ENCODE measurements around the gene PTPRN2.

Gene PTPRN2

DNA sequence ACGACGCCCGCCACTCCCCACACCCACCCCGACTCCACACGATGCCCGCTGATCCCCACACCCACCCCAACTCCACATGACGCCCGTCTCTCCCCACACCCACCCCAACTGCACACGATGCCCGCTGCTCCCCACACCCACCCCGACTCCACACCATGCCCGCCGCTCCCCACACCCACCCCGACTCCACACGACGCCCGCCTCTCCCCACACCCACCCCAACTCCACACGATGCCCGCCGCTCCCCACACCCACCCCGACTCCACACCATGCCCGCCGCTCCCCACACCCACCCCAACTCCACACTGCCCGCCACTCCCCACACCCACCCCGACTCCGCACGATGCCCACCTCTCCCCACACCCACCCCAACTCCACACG, 933.8 kb downstream of the PTPRN2 start:
- Histone ChIP-seq H2AFZ (ENCODE audit: low read length) (no peak overlapping the region), H2BK15ac (ENCODE audit: low read length) (no peak overlapping the region), H3K4me2 (ENCODE audit: insufficient read depth, low read length, poor library complexity, severe bottlenecking) (no peak overlapping the region), H4K91ac (ENCODE audit: low read depth, low read length, poor library complexity) (no peak overlapping the region), H3K4me1 (ENCODE audit: control insufficient read depth in 2 of 2, insufficient read depth in 1 of 2, low read depth in 1 of 2, low read length in 2 of 2) (no peaks in the 10 kb centered on the region), H3K4me3 (ENCODE audit: low read length in 2 of 2) (no peak overlapping the region), H3K14ac (ENCODE audit: low read length) (no peak overlapping the region), H3K27ac (replicated peaks; ENCODE audit: low read length) (no peak overlapping the region), H2AK5ac (ENCODE audit: low read depth, low read length) (no peak overlapping the region), H4K8ac (ENCODE audit: low read depth, low read length) (no peak overlapping the region), H3K4ac (ENCODE audit: low read length) (no peak overlapping the region), H3K36me3 (replicated peaks in 1 of 2; ENCODE audit: control insufficient read depth in 2 of 2, insufficient read depth in 2 of 2, low read length in 2 of 2) (peaks cover 63 to 97% of the 10 kb centered on the region in 2 donors), H2BK120ac (ENCODE audit: low read depth, low read length) (no peak overlapping the region), H3K23ac (ENCODE audit: low read depth, low read length, poor library complexity) (peak overlapping the region; percentile 44), H3K9me3 (replicated peaks in 1 of 2; ENCODE audit: control insufficient read depth in 2 of 2, insufficient read depth in 1 of 2, low read depth in 1 of 2, low read length in 2 of 2) (peaks cover 2 to 11% of the 10 kb centered on the region in 2 donors), H2BK5ac (ENCODE audit: low read length) (no peak overlapping the region), H3K27me3 (ENCODE audit: control insufficient read depth in 3 of 3, insufficient read depth in 3 of 3, low read depth in 1 of 3, low read length in 3 of 3) (no peaks in the 10 kb centered on the region), H3K18ac (ENCODE audit: low read length) (no peak overlapping the region), H3K79me1 (ENCODE audit: low read depth, low read length) (peaks cover 35% of the 10 kb centered on the region), H2BK12ac (ENCODE audit: low read length) (no peak overlapping the region), H3K9ac (ENCODE audit: low read depth, low read length, poor library complexity) (no peak overlapping the region)
- WGBS, 2 donors (ENCODE audit: extremely low coverage in 2 of 2, insufficient read length in 2 of 2, insufficient replicate concordance in 1 of 2) = no CpG with 5 or more reads among the region's 28 CpGs
- no peak for DNase-seq (ENCODE audit: low spot score)

DNA sequence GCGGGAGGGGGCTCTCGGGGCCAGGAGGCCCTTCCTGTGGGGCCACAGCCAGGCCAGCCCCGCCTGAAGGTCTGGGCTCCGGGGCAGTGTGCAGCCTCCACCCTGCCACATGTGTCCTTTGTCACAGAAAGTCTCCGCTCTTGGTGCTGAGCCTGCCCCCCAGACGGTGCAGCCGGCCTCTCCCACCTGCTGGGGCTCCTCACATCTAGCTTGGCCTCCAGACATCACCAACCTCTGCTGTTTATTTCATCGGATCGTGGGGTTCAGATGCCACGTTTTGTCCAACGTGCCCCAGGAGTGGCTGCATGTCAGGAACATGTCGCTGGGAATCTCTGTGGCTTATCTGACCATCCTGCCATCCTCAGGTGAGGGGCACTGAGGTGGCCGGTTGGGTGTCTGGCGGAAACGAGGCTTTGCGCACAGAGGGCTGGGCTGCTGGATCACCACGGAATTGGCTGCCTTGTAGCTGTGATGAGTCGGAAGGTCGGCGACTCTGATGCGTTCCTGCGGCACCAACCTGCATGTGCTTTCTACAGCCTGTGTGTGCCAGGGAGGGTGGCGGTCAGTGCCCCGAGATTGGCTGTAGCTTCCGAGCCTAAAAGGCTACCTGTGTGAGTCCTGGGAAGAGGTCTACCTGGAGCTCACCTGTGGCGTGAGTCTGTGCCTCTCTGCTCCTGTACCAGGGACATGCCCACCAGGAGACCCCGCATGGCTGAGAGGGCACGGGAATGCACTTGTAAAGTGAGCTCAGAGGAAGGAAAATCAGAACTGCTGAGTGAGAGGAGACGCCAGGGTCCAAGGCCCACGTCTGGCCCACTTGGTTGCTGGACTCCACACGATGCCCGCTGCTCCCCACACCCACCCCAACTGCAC, 934.4 kb downstream of the PTPRN2 start:
- peaks cover 2 to 11% of the 10 kb centered on the region in 2 donors for H3K9me3 ChIP-seq (replicated peaks in 1 of 2; ENCODE audit: control insufficient read depth in 2 of 2, insufficient read depth in 1 of 2, low read depth in 1 of 2, low read length in 2 of 2)
- no peak overlapping the region for H2BK12ac ChIP-seq (ENCODE audit: low read length)
- no peak overlapping the region for H2BK15ac ChIP-seq (ENCODE audit: low read length)
- H3K79me1 ChIP-seq (ENCODE audit: low read depth, low read length) = peaks cover 32% of the 10 kb centered on the region
- no peak overlapping the region for H2BK120ac ChIP-seq (ENCODE audit: low read depth, low read length)
- no peak overlapping the region for H3K4me2 ChIP-seq (ENCODE audit: insufficient read depth, low read length, poor library complexity, severe bottlenecking)
- no peak overlapping the region for H2BK5ac ChIP-seq (ENCODE audit: low read length)
- H3K4me1 ChIP-seq (ENCODE audit: control insufficient read depth in 2 of 2, insufficient read depth in 1 of 2, low read depth in 1 of 2, low read length in 2 of 2) = no peaks in the 10 kb centered on the region
- no peaks in the 10 kb centered on the region for H3K27me3 ChIP-seq (ENCODE audit: control insufficient read depth in 3 of 3, insufficient read depth in 3 of 3, low read depth in 1 of 3, low read length in 3 of 3)
- peaks cover 63 to 95% of the 10 kb centered on the region in 2 donors for H3K36me3 ChIP-seq (replicated peaks in 1 of 2; ENCODE audit: control insufficient read depth in 2 of 2, insufficient read depth in 2 of 2, low read length in 2 of 2)
- H3K9ac ChIP-seq (ENCODE audit: low read depth, low read length, poor library complexity) = peak overlapping the region; percentile 53
- no CpG with 5 or more reads among the region's 32 CpGs for WGBS, 2 donors (ENCODE audit: extremely low coverage in 2 of 2, insufficient read length in 2 of 2, insufficient replicate concordance in 1 of 2)
- H2AFZ ChIP-seq (ENCODE audit: low read length) = no peak overlapping the region
- H4K8ac ChIP-seq (ENCODE audit: low read depth, low read length) = no peak overlapping the region
- no peak overlapping the region for H4K91ac ChIP-seq (ENCODE audit: low read depth, low read length, poor library complexity)
- H3K4ac ChIP-seq (ENCODE audit: low read length) = no peak overlapping the region
- DNase-seq (ENCODE audit: low spot score) = no peak
- no peak overlapping the region for H2AK5ac ChIP-seq (ENCODE audit: low read depth, low read length)
- H3K14ac ChIP-seq (ENCODE audit: low read length) = peak overlapping the region; percentile 6
- H3K27ac ChIP-seq (replicated peaks; ENCODE audit: low read length) = no peak overlapping the region
- peak overlapping the region in 1 of 2 donors; percentile 13 for H3K4me3 ChIP-seq (ENCODE audit: low read length in 2 of 2)
- no peak overlapping the region for H3K18ac ChIP-seq (ENCODE audit: low read length)
- H3K23ac ChIP-seq (ENCODE audit: low read depth, low read length, poor library complexity) = peak overlapping the region; percentile 44

DNA sequence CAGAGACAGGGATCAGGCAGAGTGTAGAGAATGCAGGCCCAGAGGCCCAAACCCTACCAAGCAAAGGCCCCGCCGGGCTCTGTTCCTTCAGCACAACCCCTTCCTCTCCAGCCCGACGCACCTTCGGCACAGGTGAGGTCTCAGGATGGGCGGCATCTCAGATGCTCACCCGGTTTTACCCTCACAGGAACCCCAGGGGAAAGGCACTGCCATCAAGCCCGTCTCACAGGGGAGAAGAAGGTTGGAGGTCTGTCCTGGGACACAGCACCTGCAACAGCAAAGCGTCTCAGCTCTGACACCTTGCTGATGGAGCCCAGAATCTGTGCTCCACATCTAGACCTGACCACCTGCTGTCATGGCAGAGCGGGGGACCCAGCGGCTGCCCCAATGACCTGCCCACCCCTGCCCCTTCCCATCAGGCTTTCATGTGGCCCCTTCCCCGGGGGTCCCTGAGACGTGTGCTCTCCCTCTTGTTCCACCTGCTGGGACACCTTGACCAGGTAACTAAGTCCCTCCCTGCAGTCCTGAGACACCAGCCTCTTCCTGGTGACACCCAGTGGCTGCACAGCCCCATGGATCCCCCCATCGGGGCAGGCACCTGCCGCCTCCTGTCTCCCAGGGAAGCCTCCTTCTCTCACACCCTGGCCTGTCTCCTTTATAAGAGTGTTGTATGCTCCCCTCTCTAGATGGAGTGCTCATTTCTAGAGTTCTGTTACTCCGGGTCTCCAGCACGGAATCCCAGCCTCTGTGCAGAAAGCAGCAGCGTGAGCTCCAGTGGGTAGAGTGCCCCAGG, 935.3 kb downstream of the PTPRN2 start:
- WGBS, 2 donors (ENCODE audit: extremely low coverage in 2 of 2, insufficient read length in 2 of 2, insufficient replicate concordance in 1 of 2) = no CpG with 5 or more reads among the region's 18 CpGs
- Histone ChIP-seq H3K9me3 (replicated peaks in 1 of 2; ENCODE audit: control insufficient read depth in 2 of 2, insufficient read depth in 1 of 2, low read depth in 1 of 2, low read length in 2 of 2) (peaks cover 2 to 11% of the 10 kb centered on the region in 2 donors), H3K4me2 (ENCODE audit: insufficient read depth, low read length, poor library complexity, severe bottlenecking) (no peak overlapping the region), H2BK5ac (ENCODE audit: low read length) (no peak overlapping the region), H2AK5ac (ENCODE audit: low read depth, low read length) (no peak overlapping the region), H2BK12ac (ENCODE audit: low read length) (no peak overlapping the region), H3K4me1 (ENCODE audit: control insufficient read depth in 2 of 2, insufficient read depth in 1 of 2, low read depth in 1 of 2, low read length in 2 of 2) (no peaks in the 10 kb centered on the region), H2AFZ (ENCODE audit: low read length) (no peak overlapping the region), H3K79me1 (ENCODE audit: low read depth, low read length) (peaks cover 29% of the 10 kb centered on the region), H3K27ac (replicated peaks; ENCODE audit: low read length) (no peak overlapping the region), H3K36me3 (replicated peaks in 1 of 2; ENCODE audit: control insufficient read depth in 2 of 2, insufficient read depth in 2 of 2, low read length in 2 of 2) (peaks cover 62 to 88% of the 10 kb centered on the region in 2 donors), H3K14ac (ENCODE audit: low read length) (no peak overlapping the region), H2BK120ac (ENCODE audit: low read depth, low read length) (no peak overlapping the region), H3K4ac (ENCODE audit: low read length) (no peak overlapping the region), H3K23ac (ENCODE audit: low read depth, low read length, poor library complexity) (no peak overlapping the region), H4K8ac (ENCODE audit: low read depth, low read length) (no peak overlapping the region), H3K9ac (ENCODE audit: low read depth, low read length, poor library complexity) (no peak overlapping the region), H3K27me3 (ENCODE audit: control insufficient read depth in 3 of 3, insufficient read depth in 3 of 3, low read depth in 1 of 3, low read length in 3 of 3) (no peaks in the 10 kb centered on the region), H3K18ac (ENCODE audit: low read length) (no peak overlapping the region), H4K91ac (ENCODE audit: low read depth, low read length, poor library complexity) (no peak overlapping the region), H2BK15ac (ENCODE audit: low read length) (no peak overlapping the region), H3K4me3 (ENCODE audit: low read length in 2 of 2) (no peak overlapping the region)
- no peak for DNase-seq (ENCODE audit: low spot score)
